Astrocyte (in vitro differentiated cells and primary cell): Measurements from ENCODE around the gene ANKRD12. TPM values are rescaled to one million over a fixed set of nuclear protein-coding genes. Genes with fewer than 3 reads are reported as not detected.
A peak's percentile ranks its signal among the peaks of the same experiment; 100 is the strongest.

Experiments used
- DNase-seq: peaks from one replicate; pipeline ENCODE4 v3.0.0-alpha.2; 2010; ENCODE audit warnings: low read depth
- FAIRE-seq: peaks from 2 replicates; lab custom pipeline; 2011; peaks lifted over from hg19 to GRCh38; lab: Jason Lieb, UNC
- H2AFZ ChIP-seq: 2 replicates; pipeline ENCODE4 v1.6.0; 2012; ENCODE audit warnings: low read depth, low read length, inconsistent platforms
- H3K27ac ChIP-seq: 2 replicates; pipeline ENCODE4 v1.5.1; 2011; ENCODE audit warnings: low read depth, low read length, inconsistent platforms
- H3K27me3 ChIP-seq: 2 replicates; pipeline ENCODE4 v1.6.0; 2011; ENCODE audit warnings: low read length, inconsistent platforms; ENCODE audit not compliant: insufficient read depth
- H3K36me3 ChIP-seq: 2 replicates; pipeline ENCODE4 v1.5.1; 2011; ENCODE audit warnings: low read length, inconsistent platforms; ENCODE audit not compliant: insufficient read depth
- H3K4me1 ChIP-seq: 2 replicates; pipeline ENCODE4 v1.5.1; 2011; ENCODE audit warnings: low read length, inconsistent platforms; ENCODE audit not compliant: insufficient read depth
- H3K4me2 ChIP-seq: 2 replicates; pipeline ENCODE4 v1.6.0; 2012; ENCODE audit warnings: low read length, inconsistent platforms
- H3K4me3 ChIP-seq: 2 replicates; pipeline ENCODE4 v1.5.1; 2011; ENCODE audit warnings: low read depth, mild to moderate bottlenecking, low read length, inconsistent platforms; ENCODE audit not compliant: insufficient read depth
- H3K79me2 ChIP-seq: 2 replicates; pipeline ENCODE4 v1.6.0; 2012; ENCODE audit warnings: mild to moderate bottlenecking, low read length, inconsistent platforms; ENCODE audit not compliant: insufficient read depth
- H3K9ac ChIP-seq: 2 replicates; pipeline ENCODE4 v1.6.0; 2012; ENCODE audit warnings: mild to moderate bottlenecking, low read length, inconsistent platforms
- H3K9me3 ChIP-seq: 2 replicates; pipeline ENCODE4 v1.5.1; 2012; ENCODE audit warnings: low read depth, mild to moderate bottlenecking, low read length, inconsistent platforms; ENCODE audit not compliant: insufficient read depth
- H4K20me1 ChIP-seq: 2 replicates; pipeline ENCODE4 v1.6.0; 2012; ENCODE audit warnings: low read length, inconsistent platforms; ENCODE audit not compliant: insufficient read depth
- H3K27ac Mint-ChIP-seq: one replicate; pipeline ENCODE4 v1.8.0; 2021; ENCODE audit warnings: mild to moderate bottlenecking, mixed read lengths; ENCODE audit not compliant: unreplicated experiment
- H3K27me3 Mint-ChIP-seq: one replicate; pipeline ENCODE4 v1.8.0; 2021; ENCODE audit warnings: low read depth, mixed read lengths; ENCODE audit not compliant: unreplicated experiment
- H3K36me3 Mint-ChIP-seq: one replicate; pipeline ENCODE4 v1.8.0; 2021; ENCODE audit warnings: low read depth, mixed read lengths; ENCODE audit not compliant: unreplicated experiment
- H3K4me1 Mint-ChIP-seq: one replicate; pipeline ENCODE4 v1.8.0; 2021; ENCODE audit warnings: low read depth, mixed read lengths; ENCODE audit not compliant: unreplicated experiment
- H3K4me3 Mint-ChIP-seq: one replicate; pipeline ENCODE4 v1.8.0; 2021; ENCODE audit warnings: mild to moderate bottlenecking, moderate library complexity, mixed read lengths; ENCODE audit not compliant: unreplicated experiment
- H3K9me3 Mint-ChIP-seq: one replicate; pipeline ENCODE4 v1.8.0; 2021; ENCODE audit warnings: mild to moderate bottlenecking, mixed read lengths; ENCODE audit not compliant: unreplicated experiment
- EZH2 ChIP-seq: IDR thresholded peaks from 2 replicates; pipeline ENCODE4 v1.6.1; 2012; ENCODE audit warnings: mild to moderate bottlenecking, low read length, inconsistent platforms; ENCODE audit not compliant: insufficient read depth
- total RNA-seq: library from RNA; stranded (reverse); gene quantifications from 2 replicates; pipeline ENCODE4 v1.2.1, GENCODE V29; 2021
- TF ChIP-seq, protein P1 (sequence below): IDR thresholded peaks from 2 replicates; pipeline ENCODE4 v1.5.1; 2011; ENCODE audit warnings: low read depth, mild to moderate bottlenecking, inconsistent platforms, low read length, moderate library complexity; ENCODE audit not compliant: insufficient read depth

ANKRD12 gene
- total RNA-seq, 1 donor from 2014 or later, result 24.4 TPM

DNA sequence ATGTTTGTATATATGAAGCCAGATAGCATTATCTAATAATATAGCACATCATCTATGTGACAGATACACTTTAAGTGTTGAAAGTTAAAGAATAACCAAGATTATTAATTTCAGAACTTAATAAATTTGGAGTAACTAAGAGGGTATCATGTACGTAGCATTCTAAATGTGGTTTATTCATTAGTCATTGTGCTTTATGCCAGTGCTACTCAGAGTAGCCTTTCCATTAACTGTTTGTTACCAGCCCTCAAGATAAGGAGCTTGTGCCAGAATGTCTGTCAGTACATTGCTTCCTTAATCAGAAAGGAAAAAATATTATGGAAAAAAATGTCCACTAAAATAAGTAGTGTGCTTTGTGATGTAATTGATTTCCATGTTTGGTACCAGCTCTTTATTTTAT is 103.1 kb downstream of the ANKRD12 start:
- Histone ChIP-seq H3K4me2 (no peak overlapping the region), H3K9ac (no peak overlapping the region), H3K9me3 (no peaks in the 10 kb centered on the region), H3K27me3 (no peaks in the 10 kb centered on the region), H3K4me1 (no peaks in the 10 kb centered on the region), H3K4me3 (no peak overlapping the region), H4K20me1 (no peaks in the 10 kb centered on the region), H2AFZ (no peak overlapping the region), H3K79me2 (no peaks in the 10 kb centered on the region), H3K27ac (no peak overlapping the region), H3K36me3 (peaks cover 2% of the 10 kb centered on the region)
- Mint-ChIP-seq H3K4me1 (no peaks in the 10 kb centered on the region), H3K27me3 (no peaks in the 10 kb centered on the region), H3K9me3 (no peaks in the 10 kb centered on the region), H3K36me3 (peaks cover 15% of the 10 kb centered on the region), H3K27ac (no peak overlapping the region), H3K4me3 (no peak overlapping the region)
- FAIRE-seq, result no peak
- DNase-seq, result peak; percentile 3
- TF ChIP-seq, protein P1, sequence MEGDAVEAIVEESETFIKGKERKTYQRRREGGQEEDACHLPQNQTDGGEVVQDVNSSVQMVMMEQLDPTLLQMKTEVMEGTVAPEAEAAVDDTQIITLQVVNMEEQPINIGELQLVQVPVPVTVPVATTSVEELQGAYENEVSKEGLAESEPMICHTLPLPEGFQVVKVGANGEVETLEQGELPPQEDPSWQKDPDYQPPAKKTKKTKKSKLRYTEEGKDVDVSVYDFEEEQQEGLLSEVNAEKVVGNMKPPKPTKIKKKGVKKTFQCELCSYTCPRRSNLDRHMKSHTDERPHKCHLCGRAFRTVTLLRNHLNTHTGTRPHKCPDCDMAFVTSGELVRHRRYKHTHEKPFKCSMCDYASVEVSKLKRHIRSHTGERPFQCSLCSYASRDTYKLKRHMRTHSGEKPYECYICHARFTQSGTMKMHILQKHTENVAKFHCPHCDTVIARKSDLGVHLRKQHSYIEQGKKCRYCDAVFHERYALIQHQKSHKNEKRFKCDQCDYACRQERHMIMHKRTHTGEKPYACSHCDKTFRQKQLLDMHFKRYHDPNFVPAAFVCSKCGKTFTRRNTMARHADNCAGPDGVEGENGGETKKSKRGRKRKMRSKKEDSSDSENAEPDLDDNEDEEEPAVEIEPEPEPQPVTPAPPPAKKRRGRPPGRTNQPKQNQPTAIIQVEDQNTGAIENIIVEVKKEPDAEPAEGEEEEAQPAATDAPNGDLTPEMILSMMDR, result no peak
- no peak for TF ChIP-seq EZH2

DNA sequence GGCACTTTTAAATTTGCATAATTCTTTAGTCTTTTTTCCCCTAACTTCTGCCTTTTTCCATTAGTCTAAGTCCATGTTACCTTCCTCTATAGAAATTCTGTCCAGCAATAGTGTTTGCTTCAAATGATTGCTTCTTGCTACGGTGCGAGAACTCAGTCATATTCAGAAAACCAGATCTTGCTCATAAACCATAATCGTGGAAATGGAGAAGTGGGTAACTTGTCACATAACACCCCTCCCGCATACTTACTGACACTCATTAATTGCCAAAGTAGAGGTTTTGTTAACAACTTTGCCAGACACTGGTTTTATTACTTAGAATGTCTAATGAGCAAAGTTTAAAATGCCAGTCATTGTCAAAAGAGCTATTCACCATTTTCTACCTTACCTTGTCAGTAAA is 103.7 kb downstream of the ANKRD12 start:
- Histone ChIP-seq H3K4me1 (no peaks in the 10 kb centered on the region), H4K20me1 (no peaks in the 10 kb centered on the region), H3K36me3 (peaks cover 2% of the 10 kb centered on the region), H2AFZ (no peak overlapping the region), H3K27ac (no peak overlapping the region), H3K27me3 (no peaks in the 10 kb centered on the region), H3K4me3 (no peak overlapping the region), H3K9me3 (no peaks in the 10 kb centered on the region), H3K4me2 (no peak overlapping the region), H3K79me2 (no peaks in the 10 kb centered on the region), H3K9ac (no peak overlapping the region)
- Mint-ChIP-seq H3K36me3 (peaks cover 15% of the 10 kb centered on the region), H3K4me1 (no peaks in the 10 kb centered on the region), H3K27me3 (no peaks in the 10 kb centered on the region), H3K9me3 (no peaks in the 10 kb centered on the region), H3K27ac (no peak overlapping the region), H3K4me3 (no peak overlapping the region)
- TF ChIP-seq, protein P1, result no peak
- no peak for TF ChIP-seq EZH2
- DNase-seq, result no peak
- no peak for FAIRE-seq

DNA sequence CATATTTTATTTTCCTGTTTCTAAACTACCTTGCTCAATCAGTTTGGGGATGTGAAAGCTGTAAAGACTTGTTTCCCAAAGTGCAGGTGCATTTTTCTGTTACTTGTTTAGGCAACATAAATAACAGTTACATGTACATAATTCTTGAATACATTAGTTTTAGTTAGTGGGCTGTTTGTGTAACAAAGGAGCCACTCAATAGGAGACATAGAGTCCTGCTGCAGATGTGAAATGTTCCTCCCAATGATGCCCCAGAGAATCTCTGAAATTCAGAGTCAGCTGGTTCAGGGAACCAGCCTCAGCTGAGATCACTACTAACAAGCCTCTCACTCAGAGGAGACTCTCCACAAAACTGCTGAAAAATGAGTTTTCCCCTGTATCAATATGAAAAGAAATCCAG is 106.4 kb downstream of the ANKRD12 start:
- no peaks in the 10 kb centered on the region for H3K4me1 Mint-ChIP-seq
- no peaks in the 10 kb centered on the region for H3K9me3 Mint-ChIP-seq
- no peak overlapping the region for H3K9ac ChIP-seq
- no peaks in the 10 kb centered on the region for H3K27me3 Mint-ChIP-seq
- H3K27me3 ChIP-seq, result no peaks in the 10 kb centered on the region
- DNase-seq, result no peak
- no peaks in the 10 kb centered on the region for H3K9me3 ChIP-seq
- no peak overlapping the region for H3K4me2 ChIP-seq
- H3K4me3 ChIP-seq, result no peak overlapping the region
- H3K27ac ChIP-seq, result no peak overlapping the region
- TF ChIP-seq, protein P1, result no peak
- TF ChIP-seq EZH2, result no peak
- no peak for FAIRE-seq
- H3K36me3 ChIP-seq, result peaks cover 2% of the 10 kb centered on the region
- no peaks in the 10 kb centered on the region for H3K79me2 ChIP-seq
- H3K4me3 Mint-ChIP-seq, result no peak overlapping the region
- no peak overlapping the region for H3K27ac Mint-ChIP-seq
- H4K20me1 ChIP-seq, result no peaks in the 10 kb centered on the region
- H3K36me3 Mint-ChIP-seq, result peaks cover 5% of the 10 kb centered on the region
- no peaks in the 10 kb centered on the region for H3K4me1 ChIP-seq
- H2AFZ ChIP-seq, result no peak overlapping the region
